Epithelial cell of alveolus of lung (primary cell): ENCODE measurements around the gene ISG20. TPM values are rescaled to one million over a fixed set of nuclear protein-coding genes. Genes with fewer than 3 reads are reported as not detected.

Experiments
- total RNA-seq: library from RNA; depleted of rRNA; stranded (reverse); fragments of >200 nt; gene quantifications from 2 replicates; pipeline ENCODE4 v1.2.1, GENCODE V29; 2015

Gene ISG20
- total RNA-seq = 3.9 and 7.4 TPM in 2 replicates

DNA sequence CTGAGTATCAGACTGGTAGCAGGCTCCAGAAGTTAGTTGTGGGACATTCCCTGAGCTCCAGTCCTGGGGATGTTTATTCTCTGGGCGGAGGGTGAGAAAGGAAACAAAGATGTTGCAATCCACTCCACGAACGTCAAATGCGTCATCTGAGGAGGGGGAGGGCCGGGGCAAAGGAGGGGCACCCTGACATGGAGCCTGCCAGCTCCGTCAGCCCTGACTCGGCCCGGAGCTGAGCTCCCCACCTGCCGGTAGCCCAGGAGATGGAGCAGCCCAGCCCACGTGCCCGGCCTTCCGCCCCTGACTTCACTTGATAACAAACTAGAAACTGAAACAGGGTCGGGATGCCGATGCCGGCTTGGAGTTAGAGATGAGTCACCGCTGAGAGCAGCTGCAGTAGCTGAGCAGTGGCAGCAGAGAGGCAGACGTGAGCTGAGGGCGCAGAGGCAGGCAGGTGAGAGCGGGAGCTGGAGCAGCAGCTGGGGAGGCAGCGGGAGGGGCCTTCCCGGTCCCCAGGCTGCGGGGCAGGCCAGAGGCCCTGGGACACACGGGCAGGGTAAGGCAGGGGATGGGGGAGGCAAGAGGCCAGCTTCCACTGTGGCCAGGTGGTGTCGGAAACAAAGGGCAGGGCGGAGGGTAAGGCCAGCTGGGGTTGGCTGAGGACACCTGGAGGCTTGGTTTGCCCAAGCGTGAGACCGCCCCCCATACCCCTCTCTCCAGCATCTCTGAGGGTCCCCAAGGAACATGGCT is at the start of gene ISG20:
Gene ISG20, plus strand, starts transcription at position 391 of the 747 bp plus-strand sequence. Its CDS starts 351 bp downstream, at position 742.

DNA sequence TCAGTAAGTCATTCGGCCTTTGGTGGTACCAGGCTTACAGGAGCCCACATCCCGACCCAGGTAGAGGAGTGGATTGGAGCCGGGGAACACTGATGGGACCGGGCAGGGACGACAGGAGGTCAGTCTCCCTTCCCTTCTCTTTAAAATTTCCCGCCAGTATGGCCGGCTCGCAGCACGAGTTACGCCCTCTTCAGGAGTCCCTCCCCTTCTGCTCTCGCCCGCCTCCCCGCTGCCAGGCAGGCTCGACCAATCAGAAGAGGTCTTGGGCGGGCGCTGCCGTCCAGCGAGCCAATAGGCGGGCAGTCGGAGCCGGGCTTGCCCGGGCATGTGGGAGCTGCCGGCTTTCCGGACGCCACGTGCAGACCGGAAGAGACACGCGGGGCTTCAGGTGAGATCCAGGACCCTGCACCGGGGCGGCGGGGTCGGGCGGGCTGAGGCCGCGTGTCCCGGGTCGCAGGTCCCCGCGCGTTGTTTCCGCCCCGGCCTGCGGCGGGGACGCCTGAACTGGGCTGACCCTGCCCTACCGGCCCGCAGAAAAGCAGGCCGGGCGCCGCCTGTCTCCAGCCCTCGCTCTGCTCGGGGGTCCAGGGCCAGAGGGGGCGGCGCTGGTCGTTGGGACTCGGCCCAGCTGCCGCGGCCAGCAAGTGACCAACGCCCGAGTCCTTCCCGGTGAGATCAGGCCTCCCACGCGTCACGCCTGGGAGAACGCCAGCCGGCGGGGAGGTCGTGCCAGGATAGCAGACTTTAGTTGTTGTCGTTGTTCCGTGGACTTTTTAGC is 17.6 kb upstream of the ISG20 start, which contains the start of gene AEN:
Gene AEN, plus strand, starts transcription at position 346 of the 778 bp plus-strand sequence. CDS start 4,870 bp downstream, outside the sequence.

Other genes with a start within 250 kb of the ISG20 start
- 18.6 and 24.7 TPM in 2 replicates for gene MRPL46, start 171.6 kb upstream of the ISG20 start, total RNA-seq
- gene MRPS11, start 171.3 kb upstream of the ISG20 start, total RNA-seq = 36.7 and 42.2 TPM in 2 replicates
- gene DET1, start 92.3 kb upstream of the ISG20 start, total RNA-seq = 5.3 and 10.7 TPM in 2 replicates
- gene AEN, start 17.7 kb upstream of the ISG20 start, total RNA-seq = 21.5 and 48.0 TPM in 2 replicates
- 0.13 and 0.16 TPM in 2 replicates for gene ACAN, start 164.4 kb downstream of the ISG20 start, total RNA-seq